ENCODE measurements around the gene LY6G6F.

The LY6G6F gene, protein sequence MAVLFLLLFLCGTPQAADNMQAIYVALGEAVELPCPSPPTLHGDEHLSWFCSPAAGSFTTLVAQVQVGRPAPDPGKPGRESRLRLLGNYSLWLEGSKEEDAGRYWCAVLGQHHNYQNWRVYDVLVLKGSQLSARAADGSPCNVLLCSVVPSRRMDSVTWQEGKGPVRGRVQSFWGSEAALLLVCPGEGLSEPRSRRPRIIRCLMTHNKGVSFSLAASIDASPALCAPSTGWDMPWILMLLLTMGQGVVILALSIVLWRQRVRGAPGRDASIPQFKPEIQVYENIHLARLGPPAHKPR

DNA sequence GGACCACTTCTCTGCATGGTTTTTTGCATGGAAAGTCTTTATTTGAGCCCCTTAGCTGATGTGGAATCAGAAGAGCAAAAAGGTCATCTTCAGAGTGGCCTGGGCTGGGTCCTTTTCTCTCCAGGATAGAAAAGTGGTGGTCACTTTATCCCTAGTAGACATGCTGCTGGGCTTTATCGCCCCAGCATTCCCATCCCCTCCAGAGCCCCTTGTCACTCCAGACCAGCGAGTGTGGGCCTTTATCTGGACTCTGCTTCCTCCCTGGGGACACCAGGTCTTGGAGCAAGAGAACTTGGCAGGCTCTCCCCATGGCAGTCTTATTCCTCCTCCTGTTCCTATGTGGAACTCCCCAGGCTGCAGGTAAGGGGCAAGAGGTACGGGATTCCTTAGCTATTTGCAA lies at the start of gene LY6G6F:
LY6G6F (plus strand) TSS at position 268 of the 400 bp plus-strand sequence; CDS start at position 309, 41 bp downstream.
- Histone ChIP-seq H3K27ac (ENCODE audit: low read length) (no peak within 1 kb of the TSS), H3K36me3 (ENCODE audit: control insufficient read depth, low read depth, low read length) (no peaks in the 10 kb centered on the region), H3K4me1 (ENCODE audit: control insufficient read depth, low read depth, low read length) (no peaks in the 10 kb centered on the region), H3K9ac (ENCODE audit: low read length) (no peak within 1 kb of the TSS), H3K4me3 (ENCODE audit: low read length) (no peak within 1 kb of the TSS), H3K9me3 (ENCODE audit: control insufficient read depth, low read depth, low read length) (no peaks in the 10 kb centered on the region), H3K27me3 (ENCODE audit: control insufficient read depth, insufficient read depth, low read length) (no peaks in the 10 kb centered on the region)

DNA sequence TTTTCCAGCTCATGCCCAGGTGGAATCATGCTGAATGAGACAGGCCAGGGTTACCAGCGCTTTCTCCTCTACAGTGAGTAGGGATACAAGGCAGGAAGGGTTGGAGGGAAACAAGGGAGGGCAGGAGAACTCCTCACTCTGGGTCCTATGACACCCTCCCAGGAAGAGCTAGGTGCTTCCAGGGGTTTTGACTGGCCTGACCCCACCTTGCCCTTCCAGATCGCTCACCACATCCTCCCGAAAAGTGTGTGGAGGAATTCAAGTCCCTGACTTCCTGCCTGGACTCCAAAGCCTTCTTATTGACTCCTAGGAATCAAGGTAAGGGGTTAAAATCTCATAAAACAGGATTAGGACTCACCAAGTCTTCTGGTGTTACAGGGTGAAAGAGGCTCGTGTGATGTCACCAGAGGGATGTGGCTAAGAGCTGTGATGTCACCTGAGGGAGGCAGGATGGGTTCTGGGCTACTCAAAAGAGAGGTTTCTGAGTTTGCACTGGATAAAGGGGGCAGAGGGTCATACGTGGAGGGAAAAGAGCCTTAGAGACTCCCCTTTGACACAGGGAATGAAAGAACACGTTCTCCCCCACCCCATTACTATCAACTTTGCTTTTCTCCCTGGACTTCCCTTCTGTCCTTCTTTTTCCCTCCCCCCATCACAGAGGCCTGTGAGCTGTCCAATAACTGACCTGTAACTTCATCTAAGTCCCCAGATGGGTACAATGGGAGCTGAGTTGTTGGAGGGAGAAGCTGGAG lies 49.1 kb upstream of the LY6G6F start:
- no peak overlapping the region for H3K4me3 ChIP-seq (ENCODE audit: low read length)
- H3K36me3 ChIP-seq (ENCODE audit: control insufficient read depth, low read depth, low read length): peaks cover 5% of the 10 kb centered on the region
- no peaks in the 10 kb centered on the region for H3K9me3 ChIP-seq (ENCODE audit: control insufficient read depth, low read depth, low read length)
- H3K27me3 ChIP-seq (ENCODE audit: control insufficient read depth, insufficient read depth, low read length): no peaks in the 10 kb centered on the region
- H3K9ac ChIP-seq (ENCODE audit: low read length): no peak overlapping the region
- peaks cover 3% of the 10 kb centered on the region for H3K4me1 ChIP-seq (ENCODE audit: control insufficient read depth, low read depth, low read length)
- H3K27ac ChIP-seq (ENCODE audit: low read length): no peak overlapping the region

DNA sequence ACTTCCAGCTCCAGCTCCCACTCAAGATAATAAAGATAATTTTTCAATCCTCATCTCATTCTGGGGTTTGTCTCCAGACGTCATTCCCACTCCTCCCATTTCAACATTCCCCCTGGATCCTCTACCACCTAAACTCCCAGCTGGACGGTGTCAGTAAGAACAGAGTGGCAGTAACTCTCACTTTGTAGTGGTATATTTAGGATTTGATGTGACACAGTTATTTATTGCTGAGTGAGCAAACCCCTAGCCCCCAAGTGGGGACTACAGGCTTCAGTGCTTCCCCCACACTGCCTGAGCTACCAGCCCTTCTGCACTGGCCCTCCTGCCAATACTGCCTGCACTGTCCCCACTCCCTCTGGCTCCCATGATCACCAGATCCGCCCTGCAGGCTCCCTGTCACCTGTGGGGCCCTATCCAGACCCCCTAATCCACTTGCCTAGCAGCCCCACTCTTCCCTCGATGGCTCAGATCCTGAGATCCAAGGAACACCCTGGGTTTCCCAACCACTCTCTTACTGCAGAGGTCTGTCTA lies 48.4 kb upstream of the LY6G6F start:
- Histone ChIP-seq H3K27me3 (ENCODE audit: control insufficient read depth, insufficient read depth, low read length) (no peaks in the 10 kb centered on the region), H3K27ac (ENCODE audit: low read length) (no peak overlapping the region), H3K4me3 (ENCODE audit: low read length) (no peak overlapping the region), H3K36me3 (ENCODE audit: control insufficient read depth, low read depth, low read length) (peaks cover 6% of the 10 kb centered on the region), H3K9ac (ENCODE audit: low read length) (no peak overlapping the region), H3K9me3 (ENCODE audit: control insufficient read depth, low read depth, low read length) (no peaks in the 10 kb centered on the region), H3K4me1 (ENCODE audit: control insufficient read depth, low read depth, low read length) (peaks cover 3% of the 10 kb centered on the region)

DNA sequence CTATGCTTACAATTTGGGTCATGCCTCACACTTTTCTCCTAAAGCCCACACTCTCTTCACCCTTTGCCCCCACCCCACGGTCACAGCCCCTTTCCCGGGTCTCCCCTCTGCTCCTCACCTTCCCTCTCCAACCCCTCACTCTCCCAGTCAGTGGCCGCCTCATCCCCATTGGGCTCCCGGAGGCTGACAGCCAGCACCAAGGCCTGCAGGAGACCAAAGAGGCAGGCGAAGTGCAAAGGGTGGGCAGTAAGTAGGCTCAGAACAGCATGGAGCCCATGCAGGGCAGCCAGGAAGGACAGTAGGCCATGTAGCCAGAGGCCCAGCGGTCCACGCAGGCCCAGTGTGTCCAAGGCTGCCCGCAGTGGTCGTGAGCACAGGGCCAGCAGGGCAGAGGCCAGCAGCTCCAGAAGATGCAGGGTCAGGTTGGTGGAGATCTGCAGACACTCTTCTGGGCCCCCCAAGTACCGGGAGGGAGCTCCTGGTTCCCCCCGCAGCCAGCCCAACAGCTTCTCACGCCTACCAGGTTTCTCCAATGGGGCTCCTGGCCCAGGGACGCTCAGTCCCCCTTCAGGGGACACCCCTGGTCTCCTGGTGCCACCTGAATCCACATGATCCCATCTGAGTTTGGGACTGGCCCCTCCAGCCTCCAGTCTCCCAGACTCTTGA lies 47.5 kb upstream of the LY6G6F start:
- H3K9ac ChIP-seq (ENCODE audit: low read length): peak overlapping the region; percentile 81
- H3K9me3 ChIP-seq (ENCODE audit: control insufficient read depth, low read depth, low read length): no peaks in the 10 kb centered on the region
- H3K27me3 ChIP-seq (ENCODE audit: control insufficient read depth, insufficient read depth, low read length): no peaks in the 10 kb centered on the region
- H3K27ac ChIP-seq (ENCODE audit: low read length): no peak overlapping the region
- peaks cover 11% of the 10 kb centered on the region for H3K36me3 ChIP-seq (ENCODE audit: control insufficient read depth, low read depth, low read length)
- H3K4me1 ChIP-seq (ENCODE audit: control insufficient read depth, low read depth, low read length): peaks cover 6% of the 10 kb centered on the region
- peak overlapping the region; percentile 69 for H3K4me3 ChIP-seq (ENCODE audit: low read length)

DNA sequence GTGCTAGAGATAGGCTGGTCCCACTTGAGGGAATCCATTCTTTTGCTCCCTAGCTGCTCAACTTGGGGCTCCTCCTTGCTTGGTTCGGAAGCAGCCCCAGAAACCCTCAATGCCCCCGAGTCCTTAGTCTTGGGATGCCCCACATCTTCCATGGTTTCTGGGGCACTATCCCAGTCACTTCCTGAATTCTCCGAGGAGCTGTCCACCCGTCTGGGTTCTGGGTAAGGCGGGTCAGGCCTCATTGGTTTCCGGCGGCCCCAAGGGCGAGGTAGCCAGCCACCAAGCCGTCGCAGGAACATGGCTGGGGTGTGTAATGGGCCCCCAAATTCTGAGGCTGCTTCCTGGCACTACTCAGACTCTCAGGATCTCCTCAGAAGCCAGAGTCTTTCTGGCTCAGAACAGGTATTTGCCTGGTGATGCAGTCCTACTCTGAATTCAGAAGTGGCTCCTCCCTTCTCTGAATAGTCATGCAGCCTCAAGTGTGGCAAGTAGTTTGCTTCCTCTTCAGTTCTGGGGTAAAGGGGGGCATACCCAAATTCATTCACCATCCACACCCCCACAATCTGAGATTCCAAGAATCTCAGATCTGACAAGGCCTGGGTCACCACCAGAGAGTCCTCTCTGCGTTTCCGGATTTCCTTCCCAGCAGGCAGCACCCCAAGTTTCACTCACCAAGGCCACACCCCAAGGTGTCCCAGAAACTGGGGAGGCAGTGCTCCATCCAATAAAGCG lies 46.9 kb upstream of the LY6G6F start:
- peak overlapping the region; percentile 69 for H3K4me3 ChIP-seq (ENCODE audit: low read length)
- H3K4me1 ChIP-seq (ENCODE audit: control insufficient read depth, low read depth, low read length): peaks cover 6% of the 10 kb centered on the region
- peak overlapping the region; percentile 81 for H3K9ac ChIP-seq (ENCODE audit: low read length)
- peaks cover 11% of the 10 kb centered on the region for H3K36me3 ChIP-seq (ENCODE audit: control insufficient read depth, low read depth, low read length)
- H3K27me3 ChIP-seq (ENCODE audit: control insufficient read depth, insufficient read depth, low read length): no peaks in the 10 kb centered on the region
- no peaks in the 10 kb centered on the region for H3K9me3 ChIP-seq (ENCODE audit: control insufficient read depth, low read depth, low read length)
- H3K27ac ChIP-seq (ENCODE audit: low read length): peak overlapping the region; percentile 28

DNA sequence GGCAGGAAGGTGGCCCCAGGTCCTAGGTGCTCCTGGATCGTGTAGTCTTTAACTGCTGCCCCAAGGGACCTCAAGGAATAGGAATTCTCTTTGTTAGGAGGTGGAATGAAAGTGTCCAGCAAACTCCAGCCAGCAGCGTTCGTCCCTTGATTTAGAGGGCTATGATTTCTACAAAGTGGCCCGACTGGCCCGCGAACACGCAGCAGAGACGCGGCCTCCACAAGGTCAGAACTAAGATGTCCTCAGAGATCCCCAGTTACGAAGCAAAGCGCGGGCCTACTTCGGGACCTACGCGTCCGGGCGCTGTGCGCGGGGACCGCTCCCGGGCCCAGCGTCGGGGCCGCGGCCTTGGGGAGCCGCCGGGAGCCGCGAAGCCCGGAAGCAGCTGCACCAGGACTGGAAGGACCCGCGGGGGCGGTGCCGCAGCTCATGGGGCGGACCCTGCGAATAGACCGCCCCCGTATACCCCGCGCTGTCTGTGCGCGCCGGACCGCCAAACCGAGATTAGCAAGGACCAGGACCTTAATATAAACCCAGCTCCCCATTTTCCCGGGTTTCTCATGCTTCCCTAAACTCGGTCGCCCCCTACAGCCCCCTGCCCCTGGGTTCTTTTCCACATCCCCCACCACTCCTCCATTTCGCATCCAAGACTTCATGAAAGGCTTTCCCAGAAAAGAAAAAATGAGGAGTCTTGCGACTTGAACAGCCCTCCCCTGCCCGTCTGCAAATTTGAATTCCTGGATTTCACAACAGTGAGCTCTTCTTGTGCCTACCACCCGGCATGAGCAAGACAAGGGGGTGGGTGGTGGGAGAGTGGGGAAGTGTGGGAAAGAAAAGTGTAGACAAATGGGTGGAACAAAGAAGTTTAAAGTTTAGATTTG lies 46.0 kb upstream of the LY6G6F start, which contains the start of gene C6orf47:
C6orf47 (minus strand) TSS at position 398 of the 881 bp plus-strand sequence. CDS start 831 bp downstream, outside the sequence.
- H3K4me3 ChIP-seq (ENCODE audit: low read length): peak within 1 kb of the TSS; percentile 69
- peaks cover 11% of the 10 kb centered on the region for H3K36me3 ChIP-seq (ENCODE audit: control insufficient read depth, low read depth, low read length)
- H3K27ac ChIP-seq (ENCODE audit: low read length): peak within 1 kb of the TSS; percentile 64
- H3K9me3 ChIP-seq (ENCODE audit: control insufficient read depth, low read depth, low read length): no peaks in the 10 kb centered on the region
- no peaks in the 10 kb centered on the region for H3K27me3 ChIP-seq (ENCODE audit: control insufficient read depth, insufficient read depth, low read length)
- H3K4me1 ChIP-seq (ENCODE audit: control insufficient read depth, low read depth, low read length): peaks cover 6% of the 10 kb centered on the region
- H3K9ac ChIP-seq (ENCODE audit: low read length): peak within 1 kb of the TSS; percentile 81

DNA sequence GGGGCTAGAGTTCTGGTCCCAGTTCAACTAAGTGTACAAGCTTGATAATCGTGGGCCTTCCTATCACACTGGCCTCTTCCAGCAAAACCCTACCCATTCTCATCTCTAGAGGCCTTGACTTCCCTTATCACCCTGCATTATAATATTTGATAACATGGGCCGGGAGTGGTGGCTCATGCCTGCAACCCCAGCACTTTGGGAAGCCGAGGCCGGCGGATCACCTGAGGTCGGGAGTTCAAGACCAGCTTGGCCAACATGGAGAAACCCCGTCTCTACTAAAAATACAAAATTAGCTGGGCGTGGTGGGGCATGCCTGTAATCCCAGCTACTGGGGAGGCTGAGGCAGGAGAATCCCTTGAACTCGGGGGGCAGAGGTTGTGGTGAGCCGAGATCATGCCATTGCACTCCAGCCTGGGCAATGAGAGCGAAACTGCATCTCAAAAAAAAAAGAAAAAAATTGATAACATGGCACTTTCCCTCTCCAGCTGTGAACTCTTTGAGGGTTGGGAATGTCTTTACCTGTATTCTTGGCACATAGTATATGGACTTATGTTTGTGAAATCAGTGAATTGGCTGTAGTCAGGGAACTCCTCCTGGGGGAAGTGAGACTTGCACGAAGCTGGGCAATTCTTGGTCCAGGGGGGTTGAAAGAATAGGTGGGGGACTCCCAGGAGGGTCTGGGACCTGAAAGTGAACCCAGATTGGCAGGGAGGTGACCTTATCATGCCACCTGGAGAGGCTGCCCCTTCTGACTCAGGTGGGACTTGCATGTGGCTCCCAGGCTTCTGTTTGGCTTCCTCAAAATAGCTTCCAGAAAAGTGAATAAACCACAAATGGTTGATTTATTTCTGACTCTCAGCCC lies 45.2 kb upstream of the LY6G6F start:
- Histone ChIP-seq H3K27me3 (ENCODE audit: control insufficient read depth, insufficient read depth, low read length) (no peaks in the 10 kb centered on the region), H3K9ac (ENCODE audit: low read length) (peak overlapping the region; percentile 81), H3K9me3 (ENCODE audit: control insufficient read depth, low read depth, low read length) (no peaks in the 10 kb centered on the region), H3K4me3 (ENCODE audit: low read length) (peak overlapping the region; percentile 69), H3K4me1 (ENCODE audit: control insufficient read depth, low read depth, low read length) (peaks cover 6% of the 10 kb centered on the region), H3K36me3 (ENCODE audit: control insufficient read depth, low read depth, low read length) (peaks cover 11% of the 10 kb centered on the region), H3K27ac (ENCODE audit: low read length) (peak overlapping the region; percentile 64)

DNA sequence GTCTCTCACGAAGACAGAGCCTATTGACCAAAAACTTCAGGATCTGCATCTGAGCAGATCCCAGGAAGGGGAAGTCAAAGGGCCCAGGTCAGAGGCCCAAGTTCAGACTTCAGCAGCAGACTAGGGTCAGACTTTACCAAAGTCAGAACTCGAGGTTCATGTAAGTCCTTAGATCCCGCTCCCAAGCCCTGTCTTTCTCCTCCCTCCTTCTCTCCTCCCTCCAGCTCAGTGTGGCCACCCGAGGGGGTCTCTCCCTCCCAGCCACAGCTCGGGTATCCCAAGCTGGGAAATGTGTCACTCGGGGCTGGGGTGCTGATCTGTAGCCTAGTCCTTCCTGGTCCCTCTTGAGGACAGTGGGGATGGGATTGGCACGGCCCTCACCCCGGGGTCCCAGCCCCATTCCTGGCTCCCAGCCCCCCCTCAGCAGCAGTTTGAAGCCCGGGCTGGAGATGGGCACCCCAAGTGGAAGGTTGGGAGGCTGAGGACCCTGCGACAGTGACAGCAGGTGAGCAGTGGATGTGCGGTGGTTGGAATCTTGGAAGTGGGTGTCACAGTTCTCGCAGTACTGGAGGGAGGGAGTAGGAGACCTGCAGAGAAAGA lies 44.4 kb upstream of the LY6G6F start:
- Histone ChIP-seq H3K4me1 (ENCODE audit: control insufficient read depth, low read depth, low read length) (peaks cover 6% of the 10 kb centered on the region), H3K4me3 (ENCODE audit: low read length) (no peak overlapping the region), H3K9ac (ENCODE audit: low read length) (no peak overlapping the region), H3K27me3 (ENCODE audit: control insufficient read depth, insufficient read depth, low read length) (no peaks in the 10 kb centered on the region), H3K36me3 (ENCODE audit: control insufficient read depth, low read depth, low read length) (peaks cover 16% of the 10 kb centered on the region), H3K9me3 (ENCODE audit: control insufficient read depth, low read depth, low read length) (no peaks in the 10 kb centered on the region), H3K27ac (ENCODE audit: low read length) (no peak overlapping the region)

DNA sequence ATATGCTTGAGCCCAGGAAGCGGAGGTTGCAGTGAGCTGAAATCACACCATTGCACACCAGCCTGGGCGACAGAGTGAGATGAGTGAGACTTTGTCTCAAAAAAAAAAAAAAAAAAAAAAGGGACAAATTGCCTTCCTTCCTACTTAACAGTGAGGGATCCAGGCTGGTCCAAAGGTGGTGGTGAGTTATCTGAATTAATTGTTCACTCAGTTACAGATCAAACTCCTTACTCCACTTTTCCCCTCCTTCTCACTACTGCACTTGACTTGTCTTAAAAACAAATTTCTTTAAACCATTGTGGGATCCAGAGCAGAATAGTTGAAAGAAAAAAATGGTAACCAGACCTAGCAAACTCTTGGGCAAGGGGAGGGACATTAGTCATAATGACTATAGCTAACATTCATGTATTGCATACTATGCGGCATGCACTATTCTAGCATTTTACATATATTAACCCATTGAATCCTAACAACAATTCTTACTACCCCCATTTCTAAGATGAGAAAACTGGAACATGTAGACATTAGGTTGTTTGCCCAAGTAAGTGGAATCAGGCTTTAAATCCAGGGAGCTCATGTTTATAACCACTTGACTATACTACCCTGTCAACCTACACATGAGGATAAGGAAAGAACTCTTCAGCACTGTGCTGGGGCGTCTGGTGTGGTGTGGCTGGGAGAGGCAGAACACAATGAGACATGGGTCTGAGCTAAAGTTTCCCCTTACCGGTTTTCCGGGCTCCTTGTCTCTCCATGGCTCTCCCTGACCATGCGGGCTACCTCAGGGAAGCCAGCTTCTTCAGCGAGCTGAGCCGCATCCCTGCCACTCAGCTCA lies 43.3 kb upstream of the LY6G6F start:
- Histone ChIP-seq H3K9ac (ENCODE audit: low read length) (peak overlapping the region; percentile 92), H3K4me1 (ENCODE audit: control insufficient read depth, low read depth, low read length) (peaks cover 6% of the 10 kb centered on the region), H3K9me3 (ENCODE audit: control insufficient read depth, low read depth, low read length) (no peaks in the 10 kb centered on the region), H3K27me3 (ENCODE audit: control insufficient read depth, insufficient read depth, low read length) (no peaks in the 10 kb centered on the region), H3K27ac (ENCODE audit: low read length) (no peak overlapping the region), H3K36me3 (ENCODE audit: control insufficient read depth, low read depth, low read length) (peaks cover 27% of the 10 kb centered on the region), H3K4me3 (ENCODE audit: low read length) (peak overlapping the region; percentile 84)

All from iPS-18a (cell line).